ENCODE data around the gene FRMD4B. TPM values are rescaled to one million over a fixed set of nuclear protein-coding genes. Genes with fewer than 3 reads are reported as not detected.

FRMD4B gene
- total RNA-seq, 1 donor from 2014 or later, result not detected

DNA sequence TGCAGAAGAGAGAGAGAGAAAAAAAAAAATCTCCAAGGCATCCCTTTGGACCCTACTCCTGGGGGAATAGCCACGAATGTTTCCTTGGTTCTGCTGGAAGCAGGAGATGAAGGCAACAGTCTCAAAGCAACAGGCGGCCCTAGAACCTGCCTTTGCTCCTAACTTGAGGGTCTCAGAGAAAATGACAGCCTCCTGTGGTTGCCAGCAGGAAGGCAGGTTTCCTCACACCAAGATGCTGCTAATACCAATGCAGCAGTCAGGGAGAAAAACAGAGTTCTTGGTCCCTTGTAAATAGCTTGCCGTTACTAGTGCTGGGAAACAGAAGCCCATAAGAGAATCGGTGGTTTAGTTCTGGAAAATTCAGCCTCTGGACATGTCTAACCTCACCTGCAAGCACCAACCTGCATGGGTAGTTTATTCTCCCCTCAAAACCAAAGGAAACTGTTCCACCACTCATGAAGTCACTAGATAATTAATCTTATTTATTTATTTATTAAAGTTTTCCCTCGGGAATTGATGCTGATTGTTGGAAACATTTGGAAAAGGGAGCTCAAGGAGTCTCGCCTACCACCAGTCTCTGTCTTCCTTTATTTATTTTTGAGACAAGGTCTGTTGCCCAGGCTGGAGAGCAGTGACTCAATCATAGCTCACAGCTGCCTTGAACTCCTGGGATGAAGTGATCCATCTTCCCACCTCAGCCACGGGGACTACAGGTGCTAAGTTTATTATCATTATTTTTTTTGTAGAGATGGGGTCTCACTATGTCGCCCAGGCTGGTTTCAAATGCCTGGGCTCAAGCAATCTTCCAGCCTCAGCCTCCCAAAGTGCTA lies 883 bp upstream of the FRMD4B start:
- ChIA-PET CTCF (interaction anchor here (1.0 kb wide), 2 partner anchors 9 to 13 kb away, joined by 3 read pairs; no protein-coding TSS in a partner anchor), POLR2A (no interaction called here)
- ATAC-seq (ENCODE audit: low read depth) (no peak), DNase-seq (no peak)
- H3K4me3 Mint-ChIP-seq, result peak overlapping the region; percentile 42
- intact Hi-C loops (cut with micrococcal nuclease), result loop anchor here (5.0 kb wide), 1 partner anchor 414 kb away; no protein-coding TSS in a partner anchor
- H3K27ac Mint-ChIP-seq, result no peak overlapping the region
- H3K4me1 Mint-ChIP-seq, result peaks cover 9% of the 10 kb centered on the region
- no peaks in the 10 kb centered on the region for H3K9me3 Mint-ChIP-seq
- no peaks in the 10 kb centered on the region for H3K36me3 Mint-ChIP-seq (ENCODE audit: low read depth)
- H3K27me3 Mint-ChIP-seq, result peaks cover 31% of the 10 kb centered on the region
- TF ChIP-seq, protein P1, sequence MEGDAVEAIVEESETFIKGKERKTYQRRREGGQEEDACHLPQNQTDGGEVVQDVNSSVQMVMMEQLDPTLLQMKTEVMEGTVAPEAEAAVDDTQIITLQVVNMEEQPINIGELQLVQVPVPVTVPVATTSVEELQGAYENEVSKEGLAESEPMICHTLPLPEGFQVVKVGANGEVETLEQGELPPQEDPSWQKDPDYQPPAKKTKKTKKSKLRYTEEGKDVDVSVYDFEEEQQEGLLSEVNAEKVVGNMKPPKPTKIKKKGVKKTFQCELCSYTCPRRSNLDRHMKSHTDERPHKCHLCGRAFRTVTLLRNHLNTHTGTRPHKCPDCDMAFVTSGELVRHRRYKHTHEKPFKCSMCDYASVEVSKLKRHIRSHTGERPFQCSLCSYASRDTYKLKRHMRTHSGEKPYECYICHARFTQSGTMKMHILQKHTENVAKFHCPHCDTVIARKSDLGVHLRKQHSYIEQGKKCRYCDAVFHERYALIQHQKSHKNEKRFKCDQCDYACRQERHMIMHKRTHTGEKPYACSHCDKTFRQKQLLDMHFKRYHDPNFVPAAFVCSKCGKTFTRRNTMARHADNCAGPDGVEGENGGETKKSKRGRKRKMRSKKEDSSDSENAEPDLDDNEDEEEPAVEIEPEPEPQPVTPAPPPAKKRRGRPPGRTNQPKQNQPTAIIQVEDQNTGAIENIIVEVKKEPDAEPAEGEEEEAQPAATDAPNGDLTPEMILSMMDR (IDR thresholded peaks at IDR 0.05), result no peak

DNA sequence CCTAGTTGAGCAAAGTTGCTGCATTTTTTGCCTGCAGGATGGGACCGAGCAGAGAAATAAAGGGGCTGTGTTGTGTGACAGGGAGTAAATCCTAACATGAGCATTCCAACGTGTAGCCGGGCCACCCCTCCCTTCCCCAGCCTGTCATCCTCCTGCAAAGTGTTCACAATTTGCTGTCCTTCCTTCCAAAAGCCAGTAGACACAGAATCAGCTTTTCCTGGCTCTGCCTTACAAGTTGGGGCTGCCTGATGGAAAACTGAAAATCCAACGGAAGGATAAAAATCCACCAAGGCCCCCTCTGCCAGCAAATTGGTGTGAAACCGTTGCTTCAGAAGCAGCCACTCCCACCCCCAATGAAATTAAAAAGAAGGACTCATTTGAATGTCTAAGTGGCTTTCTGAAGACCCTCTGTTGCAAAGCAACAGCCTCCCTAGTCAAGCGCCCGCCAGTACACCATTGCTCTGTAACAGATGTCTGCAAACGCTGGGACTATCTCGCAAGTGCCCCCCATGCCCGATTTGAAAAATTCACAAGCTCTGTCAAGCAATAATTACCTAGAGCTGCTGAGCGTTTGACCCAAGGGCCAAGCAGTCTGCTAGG lies 665 bp downstream of the FRMD4B start:
- no peak for DNase-seq
- POLR2A ChIA-PET, result no interaction called here
- Mint-ChIP-seq H3K36me3 (ENCODE audit: low read depth) (no peaks in the 10 kb centered on the region), H3K4me3 (peak overlapping the region; percentile 32), H3K4me1 (peaks cover 9% of the 10 kb centered on the region), H3K9me3 (no peaks in the 10 kb centered on the region), H3K27ac (no peak overlapping the region), H3K27me3 (peaks cover 26% of the 10 kb centered on the region)
- CTCF ChIA-PET, result no interaction called here
- intact Hi-C loops (cut with micrococcal nuclease), result loop anchor here (5.0 kb wide), 1 partner anchor 413 kb away; no protein-coding TSS in a partner anchor
- no peak for ATAC-seq (ENCODE audit: low read depth)
- TF ChIP-seq, protein P1 (IDR thresholded peaks at IDR 0.05), result no peak

DNA sequence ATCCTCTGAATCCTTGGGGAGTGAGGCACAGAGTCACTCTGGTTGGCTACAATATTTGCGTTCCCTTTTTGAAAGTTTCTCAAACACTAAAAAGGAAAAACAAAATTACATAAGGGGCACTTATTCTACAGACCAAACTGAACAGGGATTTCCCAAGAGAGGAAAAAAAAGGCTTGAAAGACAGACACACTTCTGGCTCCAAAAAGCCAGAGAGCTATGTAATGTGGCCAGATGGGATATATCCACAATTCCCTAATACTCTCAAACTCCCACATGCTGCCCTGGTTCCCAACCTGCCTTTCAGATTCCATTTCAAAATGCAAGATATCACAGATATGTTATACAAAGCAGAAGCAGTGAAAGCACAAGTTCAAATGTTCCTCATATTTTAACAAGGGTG lies 1.6 kb downstream of the FRMD4B start:
- CTCF ChIA-PET, result no interaction called here
- ATAC-seq (ENCODE audit: low read depth), result no peak
- Mint-ChIP-seq H3K27ac (no peak overlapping the region), H3K4me1 (peaks cover 9% of the 10 kb centered on the region), H3K4me3 (no peak overlapping the region), H3K27me3 (peaks cover 24% of the 10 kb centered on the region), H3K36me3 (ENCODE audit: low read depth) (no peaks in the 10 kb centered on the region), H3K9me3 (no peaks in the 10 kb centered on the region)
- intact Hi-C loops (cut with micrococcal nuclease), result no loop called here
- TF ChIP-seq, protein P1 (IDR thresholded peaks at IDR 0.05), result no peak
- DNase-seq, result no peak
- POLR2A ChIA-PET, result no interaction called here

DNA sequence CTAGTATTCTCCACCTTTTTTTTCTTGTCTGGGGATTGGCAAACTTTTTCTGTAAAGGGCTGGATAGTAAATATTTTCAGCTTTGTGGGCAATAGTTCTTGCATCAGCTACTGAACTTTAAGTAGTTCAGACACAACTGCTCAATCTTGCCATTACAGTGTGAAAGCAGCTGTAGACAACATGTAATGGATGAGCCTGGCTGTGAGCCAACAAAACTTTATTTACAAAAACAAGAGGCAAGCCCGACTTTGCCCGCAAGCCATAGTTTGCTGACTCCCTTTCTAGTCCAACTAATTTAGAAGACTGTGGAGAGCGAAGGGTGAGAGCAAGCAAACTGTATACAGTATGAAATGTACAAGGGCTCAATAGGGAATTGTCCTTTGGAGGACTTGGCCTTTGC lies 6.2 kb downstream of the FRMD4B start:
- ChIA-PET POLR2A (no interaction called here), CTCF (no interaction called here)
- Mint-ChIP-seq H3K9me3 (peaks cover 3% of the 10 kb centered on the region), H3K27me3 (peaks cover 11% of the 10 kb centered on the region), H3K36me3 (ENCODE audit: low read depth) (no peaks in the 10 kb centered on the region), H3K4me3 (no peak overlapping the region), H3K4me1 (no peaks in the 10 kb centered on the region), H3K27ac (no peak overlapping the region)
- DNase-seq, result no peak
- intact Hi-C loops (cut with micrococcal nuclease), result no loop called here
- no peak for ATAC-seq (ENCODE audit: low read depth)
- TF ChIP-seq, protein P1 (IDR thresholded peaks at IDR 0.05), result no peak

DNA sequence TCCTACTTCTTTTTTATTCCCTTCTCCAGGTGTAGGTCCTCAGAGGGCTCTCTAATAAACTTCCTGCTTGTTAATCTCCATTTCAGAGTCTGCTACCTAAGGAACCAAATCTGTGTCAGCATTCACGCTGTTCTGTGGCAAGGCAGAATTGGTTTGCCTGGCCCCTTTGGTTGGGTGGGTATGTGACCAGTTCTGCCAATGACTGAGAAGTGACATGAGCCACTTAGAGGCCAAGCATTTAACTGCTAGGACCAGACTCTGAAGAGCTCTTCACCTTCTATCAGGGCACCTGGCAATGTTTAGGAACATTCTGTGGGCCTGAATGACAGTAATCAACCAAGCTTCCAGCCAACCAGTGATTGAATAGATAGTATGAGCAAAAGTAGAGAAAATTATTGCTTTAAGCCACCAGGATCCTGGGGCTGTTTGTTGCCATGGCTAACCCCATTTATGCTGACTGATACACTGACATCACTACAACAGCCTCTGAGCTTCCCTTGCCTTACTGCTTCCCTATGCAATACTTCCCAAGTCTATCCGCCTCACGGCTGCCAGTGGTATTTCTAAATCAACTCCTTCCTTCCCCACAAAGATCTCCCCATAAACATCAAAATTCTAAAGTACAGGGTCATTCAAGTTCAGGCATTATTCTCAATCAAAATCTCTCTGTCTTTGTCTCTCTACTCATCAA lies 7.6 kb downstream of the FRMD4B start:
- CTCF ChIA-PET, result interaction anchor here (1.0 kb wide), 1 partner anchor 9 kb away, joined by 3 read pairs; no protein-coding TSS in a partner anchor
- TF ChIP-seq, protein P1 (IDR thresholded peaks at IDR 0.05), result no peak
- DNase-seq (no peak), ATAC-seq (ENCODE audit: low read depth) (no peak)
- intact Hi-C loops (cut with micrococcal nuclease), result no loop called here
- peaks cover 2% of the 10 kb centered on the region for H3K27me3 Mint-ChIP-seq
- no peak overlapping the region for H3K4me3 Mint-ChIP-seq
- H3K4me1 Mint-ChIP-seq, result no peaks in the 10 kb centered on the region
- no peak overlapping the region for H3K27ac Mint-ChIP-seq
- POLR2A ChIA-PET, result no interaction called here
- H3K36me3 Mint-ChIP-seq (ENCODE audit: low read depth), result no peaks in the 10 kb centered on the region
- peaks cover 3% of the 10 kb centered on the region for H3K9me3 Mint-ChIP-seq

Measured in activated B cell treated with CpG ODN at 0.5 μM for 24 hours (primary cell).